HEK293 (cell line): Measurements from ENCODE around the gene LRRC8B.

ENCODE experiments used
- CTCF ChIA-PET: fragments of 350-600 bp; formaldehyde crosslinking; extraction: SDS; loops from one replicate; lab custom pipeline; 2021; ENCODE audit warnings: antibody characterized with exemption; lab: Yijun Ruan, JAX
- POLR2A ChIA-PET: fragments of 300-600 bp; formaldehyde crosslinking; extraction: SDS; loops from one replicate; lab custom pipeline; 2020; ENCODE audit warnings: antibody characterized with exemption, inconsistent platforms; lab: Yijun Ruan, JAX
- H3K27ac ChIP-seq: fragments of 200-500 bp; sonication (Bioruptor generic); 2 replicates; pipeline ENCODE4 v1.5.1; 2014; ENCODE audit warnings: low read depth, low read length, control low read depth, inconsistent platforms; ENCODE audit errors: extremely low read depth
- H3K36me3 ChIP-seq, 2 experiments: fragments of 200-500 bp in 1 of 2; sonication (Bioruptor generic) in 1 of 2; 1 replicate in 1 of 2; 2 replicates in 1 of 2; pipeline ENCODE4 v1.5.1; 2014 to 2017; ENCODE audit warnings: inconsistent platforms in 2 of 2, low read length in 2 of 2; ENCODE audit not compliant: control insufficient read depth in 2 of 2, insufficient read depth in 1 of 2
- H3K4me1 ChIP-seq: fragments of 200-500 bp; sonication (Bioruptor generic); 2 replicates; pipeline ENCODE4 v1.5.1; 2014; ENCODE audit warnings: mild to moderate bottlenecking, low read length, inconsistent platforms; ENCODE audit not compliant: control insufficient read depth, insufficient read depth
- H3K4me3 ChIP-seq: 2 replicates; pipeline ENCODE4 v1.5.1; 2011; ENCODE audit warnings: low read depth, mild to moderate bottlenecking, control low read depth, low read length, moderate library complexity
- H3K9me3 ChIP-seq: fragments of 200-500 bp; sonication (Bioruptor generic); 2 replicates; pipeline ENCODE4 v1.5.1; 2014; ENCODE audit warnings: low read depth, low read length, inconsistent platforms; ENCODE audit not compliant: control insufficient read depth, insufficient read depth
- IKZF3 ChIP-seq: fragments of 450-650 bp; IDR thresholded peaks from 2 replicates; pipeline ENCODE4 v1.5.0; 2018; ENCODE audit warnings: missing biosample characterization, mild to moderate bottlenecking, missing genetic modification characterization, moderate library complexity
- PRDM4 ChIP-seq: fragments of 450-650 bp; formaldehyde crosslinking; IDR thresholded peaks from 2 replicates; pipeline ENCODE4 v1.5.1; 2017; ENCODE audit warnings: missing biosample characterization, missing genetic modification characterization
- PRDM6 ChIP-seq: fragments of 450-650 bp; formaldehyde crosslinking; IDR thresholded peaks from 2 replicates; pipeline ENCODE4 v1.5.1; 2017; ENCODE audit warnings: missing biosample characterization, missing genetic modification characterization
- TRIM28 ChIP-seq: IDR thresholded peaks from 2 replicates; pipeline ENCODE4 v1.6.1; 2011; ENCODE audit warnings: low read length, control low read depth, borderline replicate concordance
- TSHZ1 ChIP-seq: fragments of 450-650 bp; formaldehyde crosslinking; IDR thresholded peaks from 2 replicates; pipeline ENCODE4 v1.5.1; 2016; ENCODE audit warnings: missing biosample characterization, missing genetic modification characterization, borderline replicate concordance
- ZBTB10 ChIP-seq: fragments of 450-650 bp; formaldehyde crosslinking; IDR thresholded peaks from 2 replicates; pipeline ENCODE4 v1.5.1; 2016; ENCODE audit warnings: missing biosample characterization, missing genetic modification characterization
- ZNF148 ChIP-seq: fragments of 450-650 bp; formaldehyde crosslinking; IDR thresholded peaks from 2 replicates; pipeline ENCODE4 v1.5.0; 2017; ENCODE audit warnings: missing biosample characterization, missing genetic modification characterization, borderline replicate concordance
- ZNF335 ChIP-seq: fragments of 450-650 bp; formaldehyde crosslinking; conservative IDR thresholded peaks from 2 replicates; pipeline ENCODE4 v1.5.1; 2016; ENCODE audit warnings: missing biosample characterization, missing genetic modification characterization
- ZNF37A ChIP-seq: fragments of 450-650 bp; IDR thresholded peaks from 2 replicates; pipeline ENCODE4 v1.5.1; 2018; ENCODE audit warnings: missing biosample characterization, missing genetic modification characterization
- ZNF48 ChIP-seq: fragments of 450-650 bp; formaldehyde crosslinking; IDR thresholded peaks from 2 replicates; pipeline ENCODE4 v1.5.1; 2016; ENCODE audit warnings: missing biosample characterization, missing genetic modification characterization
- ZNF600 ChIP-seq: fragments of 450-650 bp; formaldehyde crosslinking; IDR thresholded peaks from 2 replicates; pipeline ENCODE4 v1.5.1; 2016; ENCODE audit warnings: missing biosample characterization, missing genetic modification characterization
- ZNF660 ChIP-seq: fragments of 450-650 bp; IDR thresholded peaks from 2 replicates; pipeline ENCODE4 v1.5.1; 2018; ENCODE audit warnings: missing biosample characterization, mild to moderate bottlenecking, missing genetic modification characterization

LRRC8B gene

GRCh38 chr1:89566761-89567174, 42.1 kb downstream of the LRRC8B start:
- CTCF ChIA-PET = interaction anchor here (0.5 to 1.3 kb wide), 4 partner anchors 13 to 582 kb away, joined by 3 to 4 read pairs (median 3); no protein-coding TSS in a partner anchor
- H3K36me3 ChIP-seq = no peaks in the 10 kb centered on the region
- POLR2A ChIA-PET = no interaction called here
- TF ChIP-seq ZNF48 (tag by site-specific recombination) = no peak
- TF ChIP-seq ZNF148 (tag by site-specific recombination) = no peak
- TF ChIP-seq PRDM4 (tag by site-specific recombination) = no peak
- TF ChIP-seq IKZF3 (tag by site-specific recombination) = peak; percentile 74
- TF ChIP-seq ZBTB10 (tag by site-specific recombination) = no peak
- peak; percentile 31 for TF ChIP-seq PRDM6
- peak; percentile 14; the same call in 1 of the 2 replicates for TF ChIP-seq ZNF335
- TF ChIP-seq TSHZ1 = no peak
- TF ChIP-seq TRIM28 = peak; percentile 82
- no peak; the same call in 1 of the 2 replicates for TF ChIP-seq ZNF600 (tag by site-specific recombination)
- TF ChIP-seq ZNF37A (tag by site-specific recombination) = no peak
- peak; percentile 61; the same call in 1 of the 2 replicates for TF ChIP-seq ZNF660 (tag by site-specific recombination)
- TF ChIP-seq, all 188 proteins: peak for 5
- Histone ChIP-seq H3K9me3 (no peaks in the 10 kb centered on the region), H3K27ac (no peak overlapping the region), H3K4me3 (no peak overlapping the region), H3K4me1 (peaks cover 14% of the 10 kb centered on the region; the same call in 1 of the 2 replicates)
